Astrocyte of the cerebellum (primary cell): ENCODE measurements around the gene HSPB9.

Experiments
- DNase-seq: peaks from one replicate; pipeline ENCODE4 v3.0.0-alpha.2; 2011; ENCODE audit warnings: low read depth
- H3K4me3 ChIP-seq: 2 replicates; pipeline ENCODE4 v1.5.1; 2011; ENCODE audit warnings: mild to moderate bottlenecking, low read depth, low read length, moderate library complexity
- in situ Hi-C: cut with HindIII; loops from 2 replicates; pipeline ENCODE4 v1.10.0; 2017; ENCODE audit warnings: low sequenced_read_pairs
- TF ChIP-seq, protein P1 (sequence below): IDR thresholded peaks from 2 replicates; pipeline ENCODE4 v1.5.1; 2012; ENCODE audit warnings: low read length, low read depth, moderate library complexity, mild to moderate bottlenecking; ENCODE audit errors: missing control alignments

Gene HSPB9

DNA sequence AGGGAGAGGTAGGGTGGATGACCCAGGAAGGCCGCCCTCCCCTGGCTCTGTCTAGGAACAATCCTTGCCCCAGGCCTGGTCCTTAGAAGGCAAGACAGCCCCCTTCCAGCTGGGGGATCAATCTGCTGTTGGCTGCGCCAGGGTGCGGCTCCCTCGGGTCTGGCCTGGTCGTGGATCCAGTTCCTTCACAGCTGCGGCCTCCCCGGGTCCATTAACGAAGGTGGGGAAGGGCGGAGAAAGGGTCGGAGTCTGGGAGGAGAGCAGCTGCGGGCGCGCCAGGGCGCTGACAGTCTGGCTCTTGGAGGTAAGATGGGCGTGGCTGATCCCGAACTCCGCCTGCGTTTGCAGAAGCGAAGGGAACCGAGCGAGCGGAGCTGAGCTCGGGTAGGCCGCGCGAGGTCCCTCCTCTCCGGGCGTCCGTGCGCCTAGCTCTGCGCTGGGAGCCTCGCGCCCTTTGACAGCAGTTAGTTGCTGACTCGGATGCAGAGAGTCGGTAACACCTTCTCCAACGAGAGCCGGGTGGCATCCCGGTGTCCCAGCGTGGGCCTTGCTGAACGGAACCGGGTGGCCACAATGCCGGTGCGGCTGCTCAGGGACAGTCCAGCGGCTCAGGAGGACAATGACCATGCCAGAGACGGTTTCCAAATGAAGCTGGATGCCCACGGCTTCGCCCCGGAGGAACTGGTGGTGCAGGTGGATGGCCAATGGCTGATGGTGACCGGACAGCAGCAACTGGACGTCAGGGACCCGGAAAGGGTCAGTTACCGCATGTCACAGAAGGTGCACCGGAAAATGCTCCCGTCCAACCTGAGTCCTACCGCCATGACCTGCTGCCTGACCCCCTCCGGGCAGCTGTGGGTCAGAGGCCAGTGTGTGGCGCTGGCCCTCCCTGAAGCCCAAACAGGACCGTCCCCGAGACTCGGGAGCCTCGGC lies at the start of gene HSPB9:
Gene HSPB9, plus strand, starts transcription at position 434 of the 933 bp plus-strand sequence. Its CDS starts 47 bp downstream, at position 481.
- TF ChIP-seq, protein P1, sequence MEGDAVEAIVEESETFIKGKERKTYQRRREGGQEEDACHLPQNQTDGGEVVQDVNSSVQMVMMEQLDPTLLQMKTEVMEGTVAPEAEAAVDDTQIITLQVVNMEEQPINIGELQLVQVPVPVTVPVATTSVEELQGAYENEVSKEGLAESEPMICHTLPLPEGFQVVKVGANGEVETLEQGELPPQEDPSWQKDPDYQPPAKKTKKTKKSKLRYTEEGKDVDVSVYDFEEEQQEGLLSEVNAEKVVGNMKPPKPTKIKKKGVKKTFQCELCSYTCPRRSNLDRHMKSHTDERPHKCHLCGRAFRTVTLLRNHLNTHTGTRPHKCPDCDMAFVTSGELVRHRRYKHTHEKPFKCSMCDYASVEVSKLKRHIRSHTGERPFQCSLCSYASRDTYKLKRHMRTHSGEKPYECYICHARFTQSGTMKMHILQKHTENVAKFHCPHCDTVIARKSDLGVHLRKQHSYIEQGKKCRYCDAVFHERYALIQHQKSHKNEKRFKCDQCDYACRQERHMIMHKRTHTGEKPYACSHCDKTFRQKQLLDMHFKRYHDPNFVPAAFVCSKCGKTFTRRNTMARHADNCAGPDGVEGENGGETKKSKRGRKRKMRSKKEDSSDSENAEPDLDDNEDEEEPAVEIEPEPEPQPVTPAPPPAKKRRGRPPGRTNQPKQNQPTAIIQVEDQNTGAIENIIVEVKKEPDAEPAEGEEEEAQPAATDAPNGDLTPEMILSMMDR, result no peak
- in situ Hi-C loops, result no loop called here
- no peak within 1 kb of the TSS for H3K4me3 ChIP-seq
- no peak for DNase-seq

DNA sequence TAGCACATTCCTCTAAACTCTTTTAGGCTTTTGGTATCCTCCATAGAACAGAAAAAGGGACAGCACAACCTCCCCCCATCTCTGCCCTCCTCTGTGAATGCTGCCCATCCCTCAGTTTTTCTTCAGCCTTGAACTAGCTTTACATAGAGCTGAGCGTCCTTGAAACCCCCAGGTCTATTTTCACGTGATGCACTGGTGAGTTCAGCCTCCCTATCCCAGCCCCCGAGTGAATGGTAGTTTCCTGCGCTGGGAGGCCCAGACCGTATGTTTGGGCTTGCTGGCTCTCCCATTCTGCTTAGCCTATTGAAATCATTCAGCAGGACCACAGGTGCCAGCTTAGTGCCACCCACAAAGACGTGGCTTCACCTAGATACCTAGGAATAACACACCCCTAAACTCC lies 46.8 kb upstream of the HSPB9 start:
- in situ Hi-C loops, result no loop called here
- no peak overlapping the region for H3K4me3 ChIP-seq
- TF ChIP-seq, protein P1, result no peak
- DNase-seq, result no peak

DNA sequence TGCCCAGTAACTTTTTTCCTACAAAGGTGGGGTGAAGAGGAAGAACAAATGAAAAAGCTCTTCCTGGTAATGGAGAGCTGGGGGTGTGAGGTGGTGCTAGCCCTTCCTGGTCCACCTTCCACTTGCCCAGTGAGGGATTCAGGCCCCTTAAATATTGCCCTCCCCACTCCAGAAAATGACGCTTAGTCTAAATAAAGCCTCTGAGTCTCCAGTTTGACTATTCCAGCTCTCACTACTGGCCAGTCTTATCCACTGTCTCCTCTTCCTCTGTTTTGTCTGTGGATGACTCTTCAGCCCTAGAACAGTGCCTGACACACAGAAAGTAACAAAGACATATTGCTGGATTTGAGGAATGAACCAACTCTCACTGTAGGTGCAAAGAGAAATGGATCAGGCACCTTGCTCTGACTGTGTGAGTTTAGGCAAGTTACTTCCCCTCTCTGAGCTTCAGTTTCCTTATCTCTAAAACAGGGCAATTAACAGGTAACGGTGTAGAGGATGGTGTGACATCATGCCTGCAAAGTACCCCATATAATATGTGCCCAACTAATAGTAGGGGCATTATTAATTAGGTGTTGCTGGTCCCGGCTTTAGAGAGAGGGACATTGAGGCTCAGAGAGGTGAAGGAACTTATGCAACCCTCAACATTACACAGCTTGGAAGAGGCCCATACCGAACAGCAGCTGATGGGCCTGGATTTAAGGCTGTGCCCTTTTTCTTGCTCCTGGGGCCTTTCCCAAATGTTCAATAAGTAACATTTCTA lies 45.6 kb upstream of the HSPB9 start:
- H3K4me3 ChIP-seq, result no peak overlapping the region
- TF ChIP-seq, protein P1, result no peak
- DNase-seq, result no peak
- in situ Hi-C loops, result no loop called here

DNA sequence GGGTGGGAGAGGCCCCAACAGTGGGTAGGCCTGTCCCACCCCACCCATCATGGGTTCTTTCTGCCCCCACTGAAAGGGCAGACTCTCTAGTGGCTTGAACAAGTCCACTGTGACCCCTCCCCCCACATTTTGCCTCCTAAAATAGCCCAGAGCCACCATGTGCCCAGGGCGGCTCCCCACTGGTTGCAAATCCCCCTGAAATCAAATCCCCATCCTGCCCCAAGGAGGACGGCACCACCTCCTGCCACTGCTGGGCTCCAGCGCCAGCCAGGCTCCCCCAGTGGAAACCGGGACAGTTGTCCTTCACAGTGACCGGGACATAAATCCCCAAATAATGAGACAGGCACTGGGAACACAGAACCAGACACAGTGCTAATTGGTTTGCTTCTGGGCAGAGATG lies 44.8 kb upstream of the HSPB9 start:
- TF ChIP-seq, protein P1, result no peak
- in situ Hi-C loops, result no loop called here
- H3K4me3 ChIP-seq, result no peak overlapping the region
- DNase-seq, result no peak

- DNase-seq, result no peak
- TF ChIP-seq, protein P1, result no peak
- H3K4me3 ChIP-seq, result no peak overlapping the region
- in situ Hi-C loops, result no loop called here
These were observed 44.1 kb upstream of the HSPB9 start for GRCh38 chr17:42078396-42079043.

DNA sequence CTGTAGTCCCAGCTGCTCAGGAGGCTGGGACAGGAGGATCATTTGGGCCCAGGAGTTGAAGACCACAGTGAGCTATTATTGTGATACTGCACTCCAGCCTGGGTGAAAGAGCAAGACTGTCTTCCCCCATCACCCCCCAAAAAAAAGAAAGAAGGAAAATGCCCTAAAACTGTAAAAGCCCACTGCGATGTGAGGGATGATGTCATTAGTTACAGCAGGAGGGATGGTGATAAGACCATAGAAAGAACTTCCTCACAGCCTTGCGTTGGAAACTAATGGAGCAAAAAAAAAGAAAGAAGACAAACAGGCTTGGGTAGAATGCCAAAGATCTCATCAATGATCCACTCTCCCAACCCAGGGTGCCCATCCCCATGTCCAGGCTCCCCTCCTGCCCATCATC lies 43.1 kb upstream of the HSPB9 start:
- TF ChIP-seq, protein P1, result no peak
- in situ Hi-C loops, result no loop called here
- H3K4me3 ChIP-seq, result no peak overlapping the region
- no peak for DNase-seq
